HTR-8/SVneo (cell line): ENCODE results near the gene SFMBT2.
"Not testable (repeated sequence)": the region's sequence is repeated elsewhere in the genome, so short reads cannot be mapped to it uniquely, and the experiment has no call there.

Source experiments
- DNase-seq: peaks from one replicate; pipeline ENCODE4 v3.0.0; 2011; ENCODE audit warnings: low spot score, mixed read lengths; ENCODE audit not compliant: insufficient read length
- FAIRE-seq: peaks from 2 replicates; lab custom pipeline; 2011; peaks lifted over from hg19 to GRCh38; lab: Jason Lieb, UNC

SFMBT2 gene

DNA sequence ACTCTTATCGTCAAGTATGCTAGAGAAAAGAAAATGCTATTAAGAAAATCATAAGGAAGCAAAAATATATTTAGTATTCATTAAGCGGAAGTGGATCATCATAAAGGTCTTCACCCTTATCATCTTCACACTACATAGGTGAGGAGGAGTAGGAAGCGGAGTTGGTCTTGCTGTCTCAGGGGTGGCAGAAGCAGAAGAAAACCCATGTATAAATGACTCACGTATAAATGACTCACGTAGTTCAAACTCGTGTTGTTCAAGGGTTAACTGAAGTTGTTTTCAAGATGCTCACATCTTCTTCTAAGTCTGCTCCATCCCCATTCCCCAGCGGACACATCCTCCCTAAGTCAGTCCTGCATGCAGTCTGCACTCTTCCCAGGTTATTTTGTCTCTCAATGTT lies 72.4 kb downstream of the SFMBT2 start:
- no peak for DNase-seq
- FAIRE-seq = no peak

DNA sequence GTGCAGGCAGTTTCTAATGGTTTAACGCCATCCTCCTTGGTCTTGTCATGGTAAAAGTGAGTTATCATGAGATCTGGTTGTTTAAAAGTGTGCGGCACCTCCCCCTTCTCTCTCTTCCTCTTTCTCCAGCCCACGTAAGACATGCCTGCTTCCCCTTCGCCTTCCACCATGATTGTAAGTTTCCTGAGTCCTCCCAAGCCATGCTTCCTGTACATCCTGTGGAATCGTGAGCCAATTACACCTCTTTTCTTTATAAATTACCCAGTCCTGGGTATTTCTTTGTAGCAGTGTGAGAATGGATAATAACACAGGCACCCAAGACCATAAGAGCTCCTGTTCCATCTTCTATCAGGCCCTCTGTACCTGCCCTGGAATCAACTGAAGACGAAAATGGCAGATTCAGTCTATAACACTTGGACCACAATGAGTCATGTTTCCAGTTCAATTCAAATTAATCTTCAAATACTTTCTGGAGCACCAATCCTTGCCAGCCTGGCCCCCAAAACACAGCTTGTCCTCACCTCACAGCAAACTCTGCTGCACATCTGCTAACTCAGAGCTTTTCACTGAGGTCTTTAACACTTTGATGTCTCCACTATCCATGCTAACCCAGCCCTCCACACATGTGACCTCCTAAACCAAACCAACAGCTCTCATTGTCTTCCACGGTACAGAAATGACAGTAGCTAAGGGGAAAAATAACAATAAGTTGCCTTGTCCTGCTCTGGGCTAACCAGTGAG lies 73.2 kb downstream of the SFMBT2 start:
- FAIRE-seq (no peak), DNase-seq (no peak)

DNA sequence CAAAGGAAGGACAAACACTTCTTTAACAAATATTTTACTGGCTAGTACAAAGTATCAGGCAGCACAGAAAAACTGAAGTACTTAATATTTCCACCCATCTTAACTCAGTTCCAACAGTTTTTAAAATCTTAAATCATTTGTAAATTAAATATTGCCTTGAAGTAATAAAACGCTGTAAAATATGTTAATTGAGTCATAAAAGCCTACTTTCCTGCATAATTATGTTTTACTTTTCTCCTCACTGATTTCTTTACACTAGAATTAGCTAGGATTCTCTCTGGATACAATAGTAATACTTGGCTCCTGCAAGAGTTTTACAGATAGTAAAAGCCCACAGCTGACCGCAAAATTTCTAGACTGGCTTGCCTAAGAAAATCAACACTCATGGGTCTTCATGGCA lies 74.9 kb downstream of the SFMBT2 start:
- FAIRE-seq (no peak), DNase-seq (no peak)

DNA sequence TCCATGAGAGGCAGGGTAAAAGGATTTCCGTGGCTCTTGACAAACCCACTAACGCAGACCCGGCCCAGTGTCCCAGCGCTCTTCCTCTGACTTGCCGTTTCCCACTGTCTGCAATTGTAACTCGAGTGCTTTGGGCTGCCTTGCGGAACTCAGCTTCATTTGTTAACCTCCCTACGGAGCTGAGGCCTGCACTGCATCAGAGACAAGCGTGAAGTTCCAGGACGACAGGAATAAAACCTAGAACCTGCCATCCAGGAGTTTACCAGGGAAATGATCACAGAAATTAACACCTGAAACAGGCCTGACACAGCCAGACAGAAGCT lies 76.2 kb downstream of the SFMBT2 start:
- FAIRE-seq (no peak), DNase-seq (no peak)

DNA sequence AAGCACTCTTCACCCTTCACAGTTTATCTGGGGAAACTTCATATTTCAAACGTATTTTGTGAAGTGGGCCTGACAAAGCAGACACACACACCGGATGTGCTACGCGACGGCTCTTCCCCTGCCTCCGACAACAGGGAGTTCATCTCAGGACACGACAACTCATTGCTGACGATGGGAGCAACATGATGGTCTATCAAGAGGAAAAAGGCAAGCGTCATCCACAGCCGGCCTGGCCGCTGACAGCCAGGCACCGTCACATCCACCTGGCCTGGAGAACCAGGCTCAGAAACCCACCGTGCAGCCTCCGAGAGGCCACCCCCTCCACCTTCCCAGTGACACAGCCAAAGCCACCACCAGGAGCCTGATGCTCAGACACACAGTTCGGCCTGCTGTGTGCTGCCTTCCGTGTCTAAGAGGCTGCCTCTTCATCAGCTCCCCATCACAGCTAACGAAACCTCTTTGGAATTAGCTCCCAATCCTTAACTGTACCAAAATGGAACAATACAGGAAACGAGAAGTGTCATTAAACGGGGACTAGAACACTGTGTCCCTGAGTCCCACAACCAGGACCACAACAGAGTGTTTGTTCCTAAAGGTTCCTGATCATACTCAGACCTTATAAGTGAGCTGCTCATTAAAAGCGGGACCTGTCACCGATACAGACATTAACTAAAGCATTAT lies 76.7 kb downstream of the SFMBT2 start:
- no peak for DNase-seq
- FAIRE-seq = no peak

DNA sequence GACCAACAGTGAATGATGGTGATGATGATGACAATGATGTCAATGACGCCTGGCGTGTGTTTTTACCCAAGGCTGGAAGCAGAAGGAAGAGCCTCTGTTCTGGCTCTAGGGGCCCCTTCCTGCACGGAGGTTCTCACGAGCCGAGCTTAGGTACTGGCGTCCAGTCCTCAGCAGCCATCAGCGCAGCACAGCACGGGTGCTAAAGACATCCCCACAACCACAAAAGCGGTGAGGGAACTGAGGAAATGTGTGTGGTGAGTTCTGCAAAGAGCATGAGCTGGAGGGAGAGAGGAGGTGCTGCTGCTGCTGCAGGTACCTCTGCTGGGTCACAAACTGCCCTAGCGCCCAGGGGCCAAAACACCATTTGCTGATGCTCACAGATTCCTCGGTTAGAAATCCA lies 81.6 kb downstream of the SFMBT2 start:
- no peak for DNase-seq
- FAIRE-seq = no peak

GRCh38 chr10:7327885-7328284 lies 82.9 kb downstream of the SFMBT2 start:
- FAIRE-seq (no peak), DNase-seq (no peak)

GRCh38 chr10:7322623-7323022 lies 88.2 kb downstream of the SFMBT2 start:
- no peak for FAIRE-seq
- DNase-seq = no peak

DNA sequence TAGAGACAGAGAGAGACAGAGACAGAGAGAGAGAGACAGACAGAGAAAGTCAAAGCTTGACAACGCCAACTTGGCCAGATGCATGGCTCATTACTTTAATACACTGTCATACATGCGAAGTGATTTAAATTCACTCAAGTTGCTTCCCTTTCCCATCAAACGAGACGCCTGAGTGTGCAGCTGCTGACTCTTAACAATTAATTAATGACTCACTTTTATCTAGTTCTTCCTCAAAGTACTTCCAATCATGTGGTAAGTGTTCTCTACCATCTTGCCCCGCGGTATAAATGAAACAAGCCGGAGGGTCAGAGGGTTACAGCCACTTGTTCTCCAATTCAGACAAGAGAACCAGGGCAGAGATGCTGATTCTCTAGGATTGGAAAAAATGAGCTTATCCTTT lies 90.8 kb downstream of the SFMBT2 start:
- FAIRE-seq (no peak), DNase-seq (no peak)

GRCh38 chr10:7319632-7320031 lies 91.2 kb downstream of the SFMBT2 start:
- FAIRE-seq (no peak), DNase-seq (no peak)

DNA sequence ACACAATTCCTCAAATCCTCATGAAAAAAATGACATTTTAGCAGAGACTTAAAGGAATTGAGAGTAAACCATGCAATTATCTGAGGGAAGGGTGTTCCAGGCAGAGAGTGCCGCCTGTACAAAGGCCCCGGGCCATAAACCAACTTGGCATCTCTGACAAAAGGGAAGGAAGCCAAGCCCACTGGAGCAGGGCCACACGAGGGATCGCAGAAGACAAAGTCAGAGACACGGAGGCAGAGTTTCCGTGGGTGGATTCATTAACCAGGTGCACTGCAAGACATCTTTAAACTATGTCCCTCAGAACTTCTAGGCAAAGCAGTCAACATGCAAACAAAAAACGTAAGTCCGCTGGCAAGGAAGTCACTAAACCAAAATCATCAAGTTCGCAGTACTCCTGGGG lies 92.0 kb downstream of the SFMBT2 start:
- FAIRE-seq = no peak

DNA sequence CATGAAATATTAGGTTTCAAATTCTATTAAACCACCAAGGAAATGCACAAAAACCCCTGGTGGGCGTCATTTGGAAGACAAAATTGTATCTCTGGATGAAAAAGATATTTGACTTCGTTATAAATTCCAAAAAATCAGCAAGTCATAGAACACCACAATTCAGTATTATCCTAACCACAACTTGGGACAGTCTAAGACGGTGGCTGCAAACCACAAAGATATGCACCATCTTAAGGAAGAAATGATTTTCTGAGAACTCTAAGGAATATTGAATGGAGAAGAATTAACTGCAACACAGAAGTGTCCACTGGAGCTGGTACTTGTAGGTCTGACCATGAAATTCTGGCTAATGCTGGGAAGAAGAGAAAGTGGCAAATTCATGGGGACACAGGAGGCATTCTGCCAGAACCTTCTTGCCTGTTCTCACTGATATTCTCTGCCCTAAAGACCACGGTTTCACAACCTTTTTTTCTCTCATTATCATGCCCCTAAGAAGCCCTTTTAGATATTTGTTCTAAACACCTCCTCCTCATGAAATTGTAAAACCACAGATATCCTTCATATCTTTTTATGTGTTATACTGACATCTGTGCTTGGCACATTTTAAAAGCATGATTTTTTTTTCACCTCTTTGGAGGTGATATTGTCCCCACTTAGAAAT lies 92.9 kb downstream of the SFMBT2 start:
- FAIRE-seq = no peak
- no peak for DNase-seq

More for the DNA sequence above, 92.0 kb downstream of the SFMBT2 start:
- no peak for DNase-seq

DNA sequence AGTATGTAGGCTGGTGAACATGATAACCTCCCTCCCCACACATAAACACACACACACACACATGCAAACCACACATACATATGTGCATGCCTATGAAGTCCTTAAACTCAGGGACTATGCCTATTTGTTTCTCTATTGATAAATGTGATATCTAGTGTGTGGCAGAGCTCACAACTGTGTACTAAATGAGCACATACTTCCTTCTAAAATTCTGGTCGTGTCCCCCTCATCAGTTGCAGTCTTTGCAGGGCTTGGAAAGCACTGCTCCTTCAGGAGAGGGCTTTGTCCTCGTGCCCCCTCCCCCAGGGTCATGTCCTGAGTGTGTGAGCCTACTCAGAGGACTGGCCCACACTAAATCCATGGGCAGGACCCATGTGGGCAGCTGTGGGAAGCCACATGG lies 94.0 kb downstream of the SFMBT2 start:
- DNase-seq = no peak
- FAIRE-seq = no peak

DNA sequence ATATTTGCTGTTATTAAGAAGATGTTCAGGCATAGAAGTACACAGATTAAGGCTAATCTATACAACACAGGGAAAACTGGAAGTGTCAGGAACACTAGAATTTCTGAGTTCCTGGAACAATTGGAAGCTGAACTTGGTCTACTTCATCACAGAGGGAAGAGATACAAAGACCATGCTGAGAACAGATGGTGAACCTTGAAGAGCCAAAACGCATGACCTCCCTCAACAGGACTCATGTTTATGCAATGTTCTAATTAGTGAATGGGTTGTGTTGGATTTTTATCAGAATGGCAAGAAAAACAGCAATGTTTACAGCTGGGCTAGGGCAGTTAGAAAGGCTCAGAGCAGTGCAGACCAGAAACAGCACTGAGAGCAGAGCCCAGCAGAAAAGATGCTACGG lies 94.9 kb downstream of the SFMBT2 start:
- no peak for FAIRE-seq
- DNase-seq = no peak

DNA sequence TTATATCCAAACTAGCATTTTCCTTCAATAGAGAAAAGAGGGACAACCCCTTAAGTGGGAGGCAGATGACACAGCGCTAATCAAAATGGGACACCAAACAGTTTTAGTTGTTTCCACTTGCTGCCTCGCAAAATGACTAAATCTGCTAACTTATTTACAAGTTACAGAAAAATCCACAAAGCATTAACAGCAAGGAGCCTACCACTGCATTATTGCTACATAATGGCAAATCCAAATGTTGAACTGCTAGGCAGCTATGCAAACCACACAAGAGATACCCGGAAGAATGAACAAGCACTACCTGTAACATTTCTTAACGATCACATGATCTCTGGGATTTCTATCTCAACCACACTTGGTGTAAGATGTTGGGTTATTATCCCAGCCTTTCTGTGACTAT lies 96.7 kb downstream of the SFMBT2 start:
- no peak for FAIRE-seq
- DNase-seq = no peak

GRCh38 chr10:7312488-7312857 lies 98.4 kb downstream of the SFMBT2 start:
- no peak for FAIRE-seq
- peak; percentile 27 for DNase-seq

DNA sequence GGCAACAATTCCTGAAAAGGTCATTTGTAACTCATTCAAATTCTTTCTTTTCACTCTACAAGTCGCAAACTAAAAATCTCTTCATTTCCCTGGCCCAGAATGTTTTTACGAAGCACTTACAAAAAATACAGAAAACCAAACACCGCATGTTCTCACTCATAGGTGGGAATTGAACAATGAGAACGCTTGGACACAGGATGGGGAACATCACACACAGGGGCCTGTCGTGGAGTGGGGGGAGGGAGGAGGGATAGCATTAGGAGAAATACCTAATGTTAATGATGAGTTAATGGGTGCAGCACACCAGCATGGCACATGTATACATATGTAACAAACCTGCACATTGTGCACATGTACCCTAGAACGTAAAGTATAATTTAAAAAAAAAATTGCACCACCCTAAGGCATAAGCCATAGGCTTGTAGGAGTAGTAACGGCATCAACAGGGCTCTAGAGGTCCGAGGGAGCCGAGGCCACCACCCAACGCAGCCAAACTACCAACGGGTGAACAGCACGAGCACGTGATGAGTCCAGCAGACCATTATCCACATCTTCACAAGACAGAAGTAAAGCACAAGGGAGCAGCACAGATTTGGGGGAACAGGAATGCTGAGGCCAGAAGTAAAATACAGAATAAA lies 98.9 kb downstream of the SFMBT2 start:
- not testable (repeated sequence) for DNase-seq, FAIRE-seq

DNA sequence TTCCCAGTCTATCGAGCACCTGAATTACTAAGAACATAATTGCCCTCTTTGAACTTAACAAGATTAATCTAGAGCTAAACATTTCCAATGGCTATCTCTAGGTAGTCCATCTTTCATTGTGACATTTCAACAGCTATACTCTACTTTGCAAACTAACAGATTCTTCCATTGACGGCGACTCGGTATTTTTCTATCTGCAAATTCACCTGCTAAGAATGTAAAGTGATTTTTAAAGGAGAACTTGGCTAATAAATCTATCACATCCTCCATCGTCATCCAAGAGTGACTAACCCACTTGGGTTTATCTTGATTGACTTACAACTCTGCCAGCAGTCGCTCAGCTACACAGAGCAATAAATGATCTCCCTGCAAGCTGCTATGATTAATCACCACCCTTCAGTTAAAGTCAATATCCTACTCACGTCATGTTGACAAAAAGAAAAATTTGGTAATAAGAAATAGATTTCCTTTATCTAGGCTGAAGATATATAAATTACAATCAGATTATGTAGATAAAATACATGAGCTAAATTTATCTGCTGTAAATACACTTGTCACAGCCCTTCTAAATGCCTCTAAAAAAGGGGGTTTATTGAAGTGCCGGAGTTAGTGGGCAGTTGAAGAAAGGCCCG lies 99.5 kb downstream of the SFMBT2 start:
- FAIRE-seq = no peak

DNA sequence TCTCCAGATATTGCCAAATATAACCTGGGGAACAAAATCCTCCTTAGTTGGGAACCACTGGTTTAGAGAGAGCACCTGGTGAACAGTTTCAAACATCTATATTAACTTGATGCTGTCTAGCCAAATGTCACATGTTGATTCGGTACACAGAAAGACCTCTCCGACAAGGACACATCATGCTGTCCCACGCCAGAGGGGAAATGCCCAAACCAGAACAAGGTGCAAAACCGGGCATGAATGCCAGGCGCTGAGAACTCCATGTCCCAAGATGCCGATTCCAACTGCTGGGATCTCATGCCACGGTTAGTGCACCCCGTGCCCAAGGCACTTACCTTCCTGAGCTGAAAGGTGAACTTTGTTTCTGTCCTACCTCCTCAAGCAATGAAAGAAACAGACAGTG lies 100.8 kb downstream of the SFMBT2 start:
- DNase-seq (no peak), FAIRE-seq (no peak)

More for the DNA sequence above, 99.5 kb downstream of the SFMBT2 start:
- peak; percentile 84 for DNase-seq

DNA sequence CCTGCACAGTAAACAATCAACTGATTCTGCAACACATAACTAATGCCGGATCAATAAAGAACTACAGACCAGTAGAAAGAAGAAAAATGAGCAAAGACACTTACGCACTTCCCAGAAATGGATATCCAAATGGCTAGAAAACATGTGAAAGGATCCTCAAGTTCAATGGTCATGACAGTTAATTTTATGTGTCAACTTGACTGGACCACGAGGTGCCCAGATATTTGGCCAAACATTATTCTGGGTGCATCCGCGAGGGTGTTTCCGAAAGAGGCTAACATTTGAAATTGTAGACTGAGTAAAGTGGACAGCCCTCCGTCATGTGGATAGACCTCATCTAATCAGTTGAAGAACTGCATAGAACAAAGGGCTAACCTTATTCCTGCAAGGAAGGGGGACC lies 102.0 kb downstream of the SFMBT2 start:
- no peak for FAIRE-seq
- DNase-seq = no peak

- FAIRE-seq (no peak), DNase-seq (no peak)
Observed at GRCh38 chr10:7306616-7307015, 104.2 kb downstream of the SFMBT2 start.
